Fibroblast of the aortic adventitia (primary cell): ENCODE results near the gene FMN1. TPM values are rescaled to one million over a fixed set of nuclear protein-coding genes. Genes with fewer than 3 reads are reported as not detected.
A peak's percentile ranks its signal among the peaks of the same experiment; 100 is the strongest.

Source experiments
- DNase-seq: peaks from one replicate; pipeline ENCODE4 v3.0.0-alpha.2; 2010; ENCODE audit warnings: low read depth
- H3K4me3 ChIP-seq: 2 replicates; pipeline ENCODE4 v1.5.1; 2011; ENCODE audit warnings: low read depth, mild to moderate bottlenecking, control low read depth, low read length, moderate library complexity
- total RNA-seq: library from RNA; depleted of rRNA; stranded (reverse); fragments of >200 nt; gene quantifications from 2 replicates; pipeline ENCODE4 v1.2.3, GENCODE V29; 2012; ENCODE audit warnings: low replicate concordance
- TF ChIP-seq, protein P1 (sequence below): IDR thresholded peaks from 2 replicates; pipeline ENCODE4 v1.5.1; 2011; ENCODE audit warnings: mild to moderate bottlenecking, low read length, control low read depth, inconsistent platforms; ENCODE audit not compliant: insufficient read depth

Gene FMN1
- total RNA-seq, 1 donor = 1.1 TPM

DNA sequence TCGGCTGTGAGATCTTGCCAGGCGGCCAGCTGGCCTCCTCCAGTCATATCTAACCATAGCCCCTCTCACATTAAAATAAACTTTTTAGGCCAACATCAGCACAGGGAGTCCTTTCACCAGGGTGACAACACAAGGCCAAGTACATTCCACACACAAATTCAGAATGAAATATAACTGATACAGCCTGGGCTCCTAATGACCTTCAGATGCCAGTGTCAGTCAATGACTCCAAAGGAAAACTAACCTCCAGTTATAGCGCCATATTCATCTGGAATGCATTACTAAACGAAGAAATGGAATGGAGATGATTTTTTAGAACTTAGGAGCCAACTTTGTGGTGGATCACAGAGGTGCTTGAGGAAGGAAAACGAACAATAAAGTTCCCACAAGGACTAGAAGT is 271.3 kb downstream of the FMN1 start:
- H3K4me3 ChIP-seq = no peak overlapping the region
- TF ChIP-seq, protein P1, sequence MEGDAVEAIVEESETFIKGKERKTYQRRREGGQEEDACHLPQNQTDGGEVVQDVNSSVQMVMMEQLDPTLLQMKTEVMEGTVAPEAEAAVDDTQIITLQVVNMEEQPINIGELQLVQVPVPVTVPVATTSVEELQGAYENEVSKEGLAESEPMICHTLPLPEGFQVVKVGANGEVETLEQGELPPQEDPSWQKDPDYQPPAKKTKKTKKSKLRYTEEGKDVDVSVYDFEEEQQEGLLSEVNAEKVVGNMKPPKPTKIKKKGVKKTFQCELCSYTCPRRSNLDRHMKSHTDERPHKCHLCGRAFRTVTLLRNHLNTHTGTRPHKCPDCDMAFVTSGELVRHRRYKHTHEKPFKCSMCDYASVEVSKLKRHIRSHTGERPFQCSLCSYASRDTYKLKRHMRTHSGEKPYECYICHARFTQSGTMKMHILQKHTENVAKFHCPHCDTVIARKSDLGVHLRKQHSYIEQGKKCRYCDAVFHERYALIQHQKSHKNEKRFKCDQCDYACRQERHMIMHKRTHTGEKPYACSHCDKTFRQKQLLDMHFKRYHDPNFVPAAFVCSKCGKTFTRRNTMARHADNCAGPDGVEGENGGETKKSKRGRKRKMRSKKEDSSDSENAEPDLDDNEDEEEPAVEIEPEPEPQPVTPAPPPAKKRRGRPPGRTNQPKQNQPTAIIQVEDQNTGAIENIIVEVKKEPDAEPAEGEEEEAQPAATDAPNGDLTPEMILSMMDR = no peak
- DNase-seq = no peak

DNA sequence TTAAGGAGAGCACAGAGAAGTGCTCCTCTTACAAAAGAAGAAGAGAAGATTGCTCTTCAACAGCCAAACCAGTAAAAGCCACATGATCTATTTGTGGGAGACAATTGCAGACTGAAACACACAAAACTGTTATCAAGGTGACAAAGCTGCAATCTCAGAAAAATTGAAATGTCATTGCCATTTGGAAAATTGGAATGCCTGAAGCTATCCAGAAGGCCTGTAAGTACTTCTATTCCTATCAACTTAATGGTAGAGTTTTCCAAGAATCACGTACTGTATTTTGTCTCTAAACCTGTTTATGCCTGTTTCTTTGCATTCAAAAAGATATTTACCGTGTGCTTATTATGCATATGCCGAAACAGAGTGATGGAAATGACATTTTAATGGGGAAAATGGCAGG is 272.0 kb downstream of the FMN1 start:
- H3K4me3 ChIP-seq = no peak overlapping the region
- TF ChIP-seq, protein P1 = no peak
- no peak for DNase-seq

DNA sequence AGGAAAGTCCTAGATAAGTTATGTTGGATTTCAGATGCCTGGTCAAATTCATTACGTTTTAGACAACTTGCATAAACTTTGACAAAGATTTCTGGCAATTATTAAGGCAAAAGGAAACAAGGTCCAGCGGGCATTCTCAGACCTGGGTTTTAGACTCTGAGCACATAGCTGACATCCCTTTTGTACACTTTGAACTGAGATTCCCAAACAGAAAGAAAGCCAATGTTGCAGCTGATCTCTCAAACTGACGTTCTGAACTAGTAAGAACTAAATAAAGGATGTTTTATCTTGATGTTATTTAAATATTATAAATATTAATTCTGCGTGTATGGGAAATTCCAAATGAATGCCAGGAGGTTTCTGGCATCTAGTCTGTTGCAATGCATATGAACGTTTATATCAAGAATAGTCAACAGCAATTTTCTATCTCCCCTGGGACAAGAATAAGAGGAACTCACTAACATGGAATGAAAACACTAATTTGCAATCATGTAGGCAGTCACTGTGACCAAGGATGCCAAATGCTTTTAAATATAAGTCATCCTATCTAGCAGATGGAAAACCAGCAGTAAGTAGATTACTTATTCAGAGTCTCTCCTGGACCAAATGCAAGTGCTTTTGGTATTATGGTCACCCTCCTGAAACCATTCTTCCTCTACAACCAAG is 274.6 kb downstream of the FMN1 start:
- peak; percentile 100 for DNase-seq
- TF ChIP-seq, protein P1 = no peak
- H3K4me3 ChIP-seq = no peak overlapping the region

DNA sequence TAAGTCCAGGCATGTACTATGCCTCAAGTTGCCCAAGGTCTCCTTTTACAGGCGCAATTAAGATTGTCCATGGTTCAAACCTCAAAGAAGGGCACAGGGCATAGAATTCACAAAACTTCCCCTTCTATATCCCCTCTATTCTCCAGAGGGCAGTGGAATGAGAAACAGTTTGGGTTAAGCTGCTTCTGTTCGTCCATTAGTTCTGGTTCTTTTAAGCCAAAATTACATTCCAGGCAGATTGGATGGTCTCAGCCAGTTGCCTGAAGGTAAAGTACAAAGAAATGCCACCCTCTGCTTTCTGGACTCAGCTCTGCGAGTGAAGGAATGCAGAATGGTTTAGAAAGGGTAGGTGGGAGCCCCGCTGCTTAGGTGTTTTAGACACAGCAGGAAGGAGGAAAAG is 276.0 kb downstream of the FMN1 start:
- TF ChIP-seq, protein P1 = no peak
- no peak overlapping the region for H3K4me3 ChIP-seq
- DNase-seq = no peak

DNA sequence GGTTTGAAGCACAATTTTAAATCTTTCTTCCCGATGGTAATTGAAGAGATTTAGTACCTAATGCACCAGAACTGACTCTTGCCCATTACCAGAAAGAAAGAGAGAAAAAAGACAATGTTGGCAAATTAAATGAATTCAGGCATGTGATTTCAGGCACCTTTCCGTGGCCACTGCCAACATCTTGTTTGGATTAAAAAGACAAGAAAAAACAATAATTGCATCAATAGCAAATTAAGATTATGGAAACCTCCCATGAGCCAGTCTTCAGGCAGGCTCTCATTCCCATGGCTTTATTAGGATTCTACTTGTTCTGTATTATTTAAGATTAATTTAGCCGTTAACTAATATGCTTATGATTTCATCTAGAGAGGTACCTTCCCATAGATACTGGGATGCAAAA is 283.7 kb downstream of the FMN1 start:
- TF ChIP-seq, protein P1 = no peak
- no peak overlapping the region for H3K4me3 ChIP-seq
- DNase-seq = no peak

DNA sequence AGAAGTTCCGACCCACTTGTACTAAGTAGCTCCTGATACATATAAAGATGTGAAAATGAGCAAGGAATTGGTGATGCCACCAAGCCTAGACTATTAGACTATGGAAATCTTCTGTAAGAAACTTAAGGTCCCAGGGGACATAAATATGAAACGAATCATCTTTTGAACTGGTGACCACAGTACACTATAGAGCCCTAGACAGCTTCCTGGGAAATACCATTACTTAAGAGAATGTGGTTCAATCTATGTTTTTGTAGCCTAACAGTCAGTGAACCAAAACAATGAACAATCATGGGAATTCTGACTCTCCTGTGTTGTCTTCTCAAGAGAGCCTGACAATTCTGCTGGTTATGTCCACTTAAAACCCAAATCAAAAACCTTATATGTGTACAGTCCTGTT is 285.1 kb downstream of the FMN1 start:
- peak; percentile 51 for DNase-seq
- TF ChIP-seq, protein P1 = no peak
- no peak overlapping the region for H3K4me3 ChIP-seq

DNA sequence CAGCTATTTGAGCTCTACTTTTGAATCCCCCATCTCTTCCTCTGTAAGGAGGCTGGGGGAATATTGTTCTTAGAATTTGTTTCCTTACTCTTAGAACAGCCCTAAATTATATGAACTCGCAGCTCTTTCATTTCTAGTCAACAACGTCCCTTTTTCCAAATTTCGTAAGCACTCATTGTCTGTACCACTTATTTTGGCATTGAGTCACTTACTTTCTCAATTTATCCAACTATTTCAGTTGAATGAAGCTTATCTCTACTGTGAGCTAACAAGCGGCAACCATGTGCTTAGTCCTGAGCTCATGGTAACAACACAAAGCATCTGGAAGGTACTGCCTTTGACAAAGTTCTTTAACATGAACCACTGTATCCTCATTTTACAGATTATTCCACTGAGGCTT is 285.6 kb downstream of the FMN1 start:
- TF ChIP-seq, protein P1 = no peak
- peak; percentile 82 for DNase-seq
- H3K4me3 ChIP-seq = no peak overlapping the region
